ENCODE measurements around the gene CNTNAP5.

- TF ChIP-seq POLR2A (IDR thresholded peaks at IDR 0.05) = no peak
- TF ChIP-seq CTCF (IDR thresholded peaks at IDR 0.05) = no peak
Observed at GRCh38 chr2:124201713-124202112, 176.6 kb downstream of the CNTNAP5 start.
